Stimulated activated CD4-positive, alpha-beta T cell treated with anti-CD3 and anti-CD28 coated beads, TNF-alpha, amount 100 ng/mL, for 1 hour (primary cell): ENCODE measurements around the gene CFAP45.

ENCODE experiments used
- DNase-seq, 3 donors: peaks; one replicate each; pipeline ENCODE4 v3.0.0-alpha.2; 2020; ENCODE audit warnings: low read depth in 3 of 3, low spot score in 1 of 3

Gene CFAP45

GRCh38 chr1:159880430-159880829 lies 19.5 kb downstream of the CFAP45 start:
- DNase-seq: no peak

DNA sequence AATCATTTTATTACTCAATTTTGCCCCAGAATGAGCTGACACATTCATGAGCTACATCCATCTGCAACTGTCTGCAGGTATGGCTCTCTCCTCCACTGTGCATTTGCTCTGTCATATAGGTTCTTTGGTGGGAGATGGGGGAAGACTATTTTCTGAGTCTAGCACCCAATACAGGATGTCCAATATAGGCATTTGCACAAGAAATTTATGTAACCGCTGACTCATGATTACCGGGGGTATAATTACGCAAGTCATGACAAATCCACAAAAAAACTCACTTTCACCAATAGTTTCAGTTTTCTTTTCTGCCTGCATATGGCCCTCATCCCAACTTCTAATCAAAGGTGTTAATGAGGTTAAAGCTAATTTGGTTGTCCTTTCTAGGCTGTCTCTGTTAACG lies 20.0 kb downstream of the CFAP45 start:
- DNase-seq: no peak

DNA sequence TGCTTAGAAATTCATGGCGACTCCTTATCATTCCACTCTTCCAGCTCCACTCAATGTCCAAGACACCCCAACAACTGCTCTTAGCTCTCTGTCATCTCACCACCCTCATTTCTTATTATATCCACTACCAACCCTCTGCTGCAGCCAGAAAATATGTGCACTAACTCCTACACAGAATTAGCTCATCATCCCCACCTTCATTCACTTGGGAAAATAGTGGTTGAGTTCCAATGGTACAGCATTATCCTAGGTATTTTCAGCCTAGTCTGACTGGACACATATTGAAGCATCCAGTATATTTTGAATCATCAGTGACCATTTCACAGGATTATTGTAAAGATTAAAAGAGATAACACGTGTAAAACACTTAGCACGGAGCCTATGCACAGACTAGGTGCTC lies 20.8 kb downstream of the CFAP45 start:
- no peak for DNase-seq

DNA sequence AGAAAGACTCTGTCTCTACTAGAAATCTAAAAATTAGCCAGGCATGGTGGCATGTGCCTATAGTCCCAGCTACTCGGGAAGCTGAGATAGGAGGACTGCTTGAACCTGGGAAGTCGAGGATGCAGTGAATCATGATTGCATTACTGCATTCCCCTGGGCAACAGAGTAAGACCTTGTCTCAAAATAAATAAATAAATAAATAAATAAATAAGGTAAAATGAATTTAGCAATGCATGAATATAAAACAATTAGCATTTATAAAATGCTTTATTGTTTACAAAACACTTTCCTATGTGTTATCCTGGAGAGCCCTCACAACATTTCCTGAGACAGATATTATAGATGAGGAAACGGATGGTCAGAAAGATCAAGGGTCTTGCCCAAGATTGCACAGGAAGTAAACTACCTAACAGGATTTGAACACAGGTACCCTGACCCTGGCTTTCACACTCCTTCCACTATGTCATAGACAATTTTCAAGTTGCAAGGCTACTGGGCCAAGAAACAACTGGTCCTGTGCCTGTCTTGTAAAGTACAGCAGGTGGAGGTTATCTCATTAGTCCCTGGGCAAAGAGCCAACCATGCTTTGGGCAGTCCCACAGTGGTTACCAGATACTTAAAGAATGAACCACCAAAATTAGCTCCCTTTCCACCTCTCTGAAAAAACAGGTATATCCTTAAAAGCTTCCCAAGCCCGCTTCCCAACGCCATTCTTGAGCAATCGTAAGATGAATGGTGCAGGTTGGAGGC lies 22.1 kb downstream of the CFAP45 start:
- no peak for DNase-seq

- no peak for DNase-seq
These were observed 26.3 kb downstream of the CFAP45 start for GRCh38 chr1:159873530-159874143.

GRCh38 chr1:159872891-159873290 lies 27.1 kb downstream of the CFAP45 start:
- DNase-seq: no peak

DNA sequence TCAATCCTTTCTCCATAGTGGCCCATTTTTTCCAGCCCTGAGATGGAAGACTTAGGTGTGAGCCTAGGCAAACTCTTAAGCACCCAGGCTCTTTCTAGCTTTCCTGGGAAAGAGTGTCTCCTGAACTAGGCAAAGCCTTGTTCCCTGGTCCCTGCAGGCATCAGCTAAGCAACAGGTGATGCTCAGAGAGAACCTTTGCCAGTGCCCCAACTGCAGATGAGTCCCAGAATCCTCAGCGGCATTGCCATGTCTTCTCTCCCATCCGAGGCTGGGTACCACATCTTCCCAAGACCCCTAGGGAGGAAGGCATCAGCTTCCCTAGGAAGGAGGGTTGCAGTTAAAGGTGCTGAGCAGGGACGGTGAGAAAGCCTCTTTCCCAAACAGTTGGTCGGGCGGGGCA lies 29.3 kb downstream of the CFAP45 start:
- DNase-seq: no peak

DNA sequence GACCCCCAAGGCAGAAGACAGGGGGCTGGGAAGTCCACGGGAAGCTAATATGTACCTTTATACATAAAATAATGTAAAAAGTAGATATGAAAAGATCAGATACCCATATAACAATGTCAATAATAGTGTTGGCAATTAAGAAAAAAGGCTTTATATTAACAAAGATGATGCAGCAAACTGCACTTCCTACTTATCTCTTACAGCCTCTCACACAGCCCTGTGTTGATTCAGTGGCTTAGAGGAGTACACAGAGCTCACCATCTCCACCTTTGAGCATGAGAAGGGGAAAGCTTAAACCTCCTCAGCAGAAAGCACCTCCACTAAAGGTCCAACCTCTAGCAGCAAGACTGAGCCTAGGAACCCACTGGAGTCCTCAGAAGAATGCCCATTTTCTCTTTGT lies 30.4 kb downstream of the CFAP45 start:
- no peak for DNase-seq

DNA sequence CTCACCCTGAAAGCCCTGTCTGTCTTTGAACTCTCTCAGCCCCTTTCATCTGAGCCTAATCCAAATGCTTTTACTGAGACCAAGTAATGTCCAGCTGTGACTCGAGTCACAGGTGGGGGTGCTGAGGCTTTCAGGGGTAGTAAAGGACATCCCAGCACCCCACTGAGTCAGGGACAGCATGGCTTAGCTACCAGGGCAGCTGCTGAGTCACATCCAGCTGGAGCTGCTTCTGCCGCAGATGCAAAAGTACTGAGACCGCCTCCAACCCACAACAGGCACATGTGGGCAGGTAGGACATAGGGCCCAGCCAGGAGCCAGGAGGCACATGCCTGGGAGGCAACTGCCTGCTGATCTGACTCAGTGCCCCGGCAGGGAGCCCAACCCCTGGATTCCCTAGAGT lies 30.8 kb downstream of the CFAP45 start:
- no peak for DNase-seq

- DNase-seq: no peak
These were observed 31.2 kb downstream of the CFAP45 start for GRCh38 chr1:159868766-159869165.

GRCh38 chr1:159867664-159868026 lies 32.3 kb downstream of the CFAP45 start:
- DNase-seq: no peak

DNA sequence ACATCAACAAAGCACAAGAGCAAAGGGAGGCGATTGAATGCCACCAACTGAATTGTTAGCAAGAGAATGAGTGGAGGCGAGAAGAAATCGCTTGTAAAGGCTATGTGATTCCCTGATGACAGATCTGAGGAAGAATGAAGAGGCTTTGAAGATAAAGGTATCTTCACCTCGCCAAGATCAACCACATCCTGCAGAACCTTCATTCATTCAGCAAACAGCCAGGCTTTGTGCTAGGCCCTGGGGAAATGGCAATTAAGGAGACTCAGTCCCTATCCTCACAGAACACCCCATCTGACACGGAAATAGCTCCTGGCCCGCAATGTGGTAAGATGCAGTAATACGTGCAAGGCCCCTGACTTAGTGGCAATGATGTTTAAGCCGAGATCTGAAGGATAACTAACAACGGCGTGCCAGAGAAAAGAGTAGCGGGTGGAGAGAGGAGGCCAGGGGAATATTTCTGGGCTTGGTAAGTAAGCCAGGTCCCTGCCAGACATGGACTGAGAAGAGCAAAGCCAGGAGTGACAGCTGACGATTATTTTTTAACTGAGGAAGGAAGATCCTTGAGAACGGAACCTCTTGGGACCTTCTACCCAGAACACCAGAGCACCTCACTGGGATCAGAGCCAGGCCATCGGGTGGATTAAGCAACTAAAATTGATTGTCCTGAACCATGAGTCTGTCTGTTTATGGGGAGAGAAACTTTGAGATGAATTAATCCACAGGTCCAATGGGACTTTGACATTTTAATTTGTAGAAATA lies 32.9 kb downstream of the CFAP45 start:
- DNase-seq: no peak

DNA sequence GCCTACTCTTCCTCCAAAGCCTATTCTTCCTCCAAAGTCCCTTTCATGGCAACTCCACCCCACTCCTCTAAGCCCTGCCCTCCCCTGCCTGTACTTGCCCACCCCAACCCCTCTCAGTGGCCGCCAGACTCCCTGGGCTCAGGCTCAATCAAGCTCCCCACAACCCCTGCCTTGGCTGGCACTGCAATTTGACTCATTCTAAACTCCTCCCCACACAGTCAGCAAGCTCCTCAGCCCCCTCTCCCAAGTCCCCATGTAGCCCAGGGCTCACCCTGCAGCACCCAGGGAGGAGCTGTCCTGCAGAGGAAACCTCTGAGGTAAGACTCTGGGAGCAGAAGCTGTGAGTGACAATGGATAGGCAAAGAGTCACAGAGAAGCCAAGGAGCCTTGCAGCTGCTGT lies 33.9 kb downstream of the CFAP45 start:
- DNase-seq: no peak

DNA sequence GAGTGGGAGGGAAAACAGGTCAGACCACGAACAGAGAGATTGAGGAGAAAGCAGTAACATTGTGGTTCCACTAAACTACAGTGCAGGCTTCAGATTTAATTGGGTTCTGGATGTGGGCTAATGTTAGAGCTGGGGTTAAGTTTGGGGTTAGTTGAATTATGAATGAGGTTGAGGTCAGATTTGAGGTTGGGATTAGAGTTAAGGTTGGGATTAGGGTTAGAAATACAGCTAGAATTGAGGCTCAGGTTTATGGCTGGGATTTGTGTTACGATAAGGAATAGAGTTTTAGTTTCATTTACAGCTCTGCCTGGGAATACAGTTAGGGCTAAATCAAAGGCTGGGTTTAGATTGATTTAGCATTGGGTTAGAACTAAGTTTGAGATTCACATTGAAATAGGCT lies 35.7 kb downstream of the CFAP45 start:
- DNase-seq: no peak

DNA sequence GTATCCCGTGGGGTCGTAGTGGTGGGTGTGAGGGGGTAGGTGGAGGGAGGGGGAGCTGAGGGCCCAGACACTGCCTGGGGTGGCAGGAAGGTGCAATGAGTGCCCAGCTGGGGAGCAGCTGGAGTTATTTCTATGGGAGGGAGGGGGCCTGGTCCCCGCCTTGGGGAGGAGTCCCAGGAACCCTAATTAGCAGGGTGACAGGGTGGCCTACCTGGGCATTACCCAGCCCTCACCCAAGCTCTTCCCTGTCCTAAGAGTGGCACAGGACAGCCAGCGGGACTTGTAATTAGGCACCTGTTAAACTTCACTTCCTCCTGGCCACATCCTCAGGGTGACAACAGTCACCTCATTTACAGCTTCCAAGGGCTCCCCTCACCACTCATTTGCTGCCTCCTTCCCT lies 37.4 kb downstream of the CFAP45 start, which contains the start of gene VSIG8:
VSIG8 (minus strand) TSS at position 101 of the 400 bp plus-strand sequence. CDS start 136 bp downstream, outside the sequence.
- DNase-seq: no peak

DNA sequence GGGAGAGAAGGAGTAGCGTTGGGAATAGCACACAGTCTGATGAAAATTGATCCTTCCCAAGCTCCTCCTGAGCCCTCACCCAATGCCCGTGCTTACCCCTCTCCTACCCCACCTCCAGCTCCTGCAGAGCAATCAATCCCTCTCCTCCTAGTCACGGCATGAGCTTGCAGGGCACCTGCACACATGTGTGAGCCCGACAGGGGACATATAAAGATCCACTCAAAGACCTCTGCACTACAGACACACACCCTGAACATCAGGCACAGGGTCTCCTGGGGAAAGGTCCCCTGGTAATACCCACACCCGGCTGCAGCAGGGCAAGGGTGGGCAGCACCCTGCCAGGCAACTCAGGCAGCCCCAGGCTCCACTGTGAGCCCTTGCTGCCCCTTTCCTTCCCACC lies 37.9 kb downstream of the CFAP45 start:
- DNase-seq: no peak

- DNase-seq: no peak
These were observed 38.7 kb downstream of the CFAP45 start for GRCh38 chr1:159861218-159861617.

DNA sequence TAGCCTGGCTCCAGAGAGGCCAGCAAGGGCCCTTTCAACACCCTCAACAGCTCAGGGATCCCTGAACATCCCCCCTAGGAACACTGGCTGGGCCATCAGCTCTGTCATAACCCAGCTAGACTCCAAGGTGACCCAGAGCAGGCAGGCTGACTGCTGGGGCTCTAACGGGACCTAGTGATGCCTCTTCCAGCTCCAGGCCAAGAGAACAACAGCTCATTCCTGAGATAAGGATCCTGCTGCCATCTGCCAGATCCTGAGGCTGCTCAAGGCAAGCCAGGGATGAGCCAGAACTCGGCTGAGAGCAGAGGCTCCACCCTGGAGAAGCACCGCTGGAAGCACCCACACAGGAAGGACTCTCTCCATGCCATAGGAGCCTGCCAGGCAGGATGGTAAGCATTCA lies 39.5 kb downstream of the CFAP45 start:
- no peak for DNase-seq

GRCh38 chr1:159859767-159860322 lies 40.1 kb downstream of the CFAP45 start:
- DNase-seq: no peak

GRCh38 chr1:159857889-159858288 lies 42.1 kb downstream of the CFAP45 start:
- no peak for DNase-seq

DNA sequence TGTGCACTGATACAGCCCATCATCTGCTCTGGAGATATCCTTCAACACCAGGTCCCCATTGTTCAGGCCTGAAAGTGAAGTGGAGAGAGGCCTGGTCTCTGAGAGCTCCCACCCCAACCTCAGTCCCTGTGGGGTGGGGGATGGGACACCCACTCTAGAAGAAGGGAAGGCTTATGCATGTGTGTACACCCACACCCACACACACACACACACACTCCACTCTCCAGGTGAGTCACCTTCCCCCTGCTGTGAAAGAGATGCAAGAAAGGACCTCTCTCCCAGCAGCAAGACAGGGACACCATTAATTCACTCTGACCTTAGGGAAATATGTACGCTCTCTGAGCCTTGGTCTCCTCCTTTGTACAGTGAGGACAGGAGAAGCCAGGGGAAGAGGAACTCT lies 43.4 kb downstream of the CFAP45 start:
- no peak for DNase-seq

DNA sequence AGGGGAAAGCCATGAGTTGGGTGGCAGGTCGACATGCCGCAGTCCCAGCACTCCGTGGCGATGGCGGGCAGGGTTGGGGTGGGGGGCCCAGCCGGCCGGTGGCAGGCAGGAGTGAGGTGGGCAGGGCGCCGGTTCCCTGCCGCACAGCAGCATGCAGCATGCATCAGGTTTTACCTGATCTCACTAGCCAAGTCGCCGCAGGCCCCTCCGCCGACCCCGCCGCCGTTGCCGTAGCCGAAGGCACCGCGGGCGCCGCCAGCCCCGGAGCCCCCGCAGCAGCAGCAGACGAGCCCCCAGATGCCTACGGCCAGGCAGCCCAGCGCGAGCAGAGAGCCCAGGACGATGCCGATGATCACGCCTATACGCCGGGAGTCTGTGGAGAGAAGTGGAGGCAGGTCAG lies 44.3 kb downstream of the CFAP45 start:
- no peak for DNase-seq
